HL-60/S4 (cell line): ENCODE measurements around the gene NPL.

ENCODE experiments used
- in situ Hi-C: fragments of 300-500 bp; cut with MboI; formaldehyde crosslinking; loops from 2 replicates; pipeline ENCODE4 v1.14.3; 2022; ENCODE audit warnings: low sequenced_read_pairs

NPL gene

GRCh38 chr1:182860658-182861057, 71.1 kb downstream of the NPL start:
- in situ Hi-C loops, result no loop called here

GRCh38 chr1:182861994-182862393, 72.4 kb downstream of the NPL start:
- in situ Hi-C loops, result no loop called here

GRCh38 chr1:182862827-182863226, 73.3 kb downstream of the NPL start:
- in situ Hi-C loops, result no loop called here

- in situ Hi-C loops, result no loop called here
These were observed 74.4 kb downstream of the NPL start for GRCh38 chr1:182863940-182864339.

GRCh38 chr1:182867861-182868260, 78.3 kb downstream of the NPL start:
- in situ Hi-C loops, result no loop called here

GRCh38 chr1:182869241-182869666, 79.7 kb downstream of the NPL start:
- in situ Hi-C loops, result no loop called here

- in situ Hi-C loops, result no loop called here
These were observed 83.3 kb downstream of the NPL start for GRCh38 chr1:182872881-182873280.

GRCh38 chr1:182875889-182876288, 86.3 kb downstream of the NPL start:
- in situ Hi-C loops, result no loop called here

- in situ Hi-C loops, result no loop called here
These were observed 87.8 kb downstream of the NPL start for GRCh38 chr1:182877331-182877730.

- in situ Hi-C loops, result no loop called here
These were observed 88.3 kb downstream of the NPL start for GRCh38 chr1:182877842-182878241.
